ENCODE data around the gene KRTAP20-1. TPM values are rescaled to one million over a fixed set of nuclear protein-coding genes. Genes with fewer than 3 reads are reported as not detected.

The KRTAP20-1 gene
- total RNA-seq, 1 experiment from 2014 or later, result not detected

GRCh38 chr21:30623362-30623761, 7.1 kb downstream of the KRTAP20-1 start:
- Histone ChIP-seq H3K4me3 (no peak overlapping the region), H3K9me2 (ENCODE audit: insufficient read depth) (no peaks in the 10 kb centered on the region), H3K79me2 (ENCODE audit: low read depth) (no peaks in the 10 kb centered on the region), H3K4me1 (replicated peaks; ENCODE audit: insufficient read depth) (no peaks in the 10 kb centered on the region), H3K4me2 (no peak overlapping the region), H2AFZ (no peak overlapping the region), H4K20me1 (ENCODE audit: insufficient read depth) (no peaks in the 10 kb centered on the region), H3K36me3 (ENCODE audit: low read depth) (no peaks in the 10 kb centered on the region), H3F3A (ENCODE audit: insufficient read depth, low read depth) (no peaks in the 10 kb centered on the region), H3K27ac (no peak overlapping the region), H3K27me3 (ENCODE audit: insufficient read depth, low read depth) (no peaks in the 10 kb centered on the region), H3K9me3 (ENCODE audit: insufficient read depth, low read depth) (no peaks in the 10 kb centered on the region)
- no TSS peak for BruUV-seq (replicated peaks)
- TF ChIP-seq EZH2 (IDR thresholded peaks at IDR 0.05; ENCODE audit: low read depth), result no peak
- no peak for TF ChIP-seq CTCF (conservative IDR thresholded peaks at IDR 0.05)
- intact Hi-C loops (cut with micrococcal nuclease; ENCODE audit: unreplicated experiment), result no loop called here
- ChIA-PET CTCF (no interaction called here), POLR2A (ENCODE audit: unreplicated experiment) (no interaction called here)
- no peak for DNase-seq

- H3K4me3 ChIP-seq, result no peak overlapping the region
- H3K79me2 ChIP-seq (ENCODE audit: low read depth), result no peaks in the 10 kb centered on the region
- H3K4me2 ChIP-seq, result no peak overlapping the region
- no TSS peak for BruUV-seq (replicated peaks)
- H3K36me3 ChIP-seq (ENCODE audit: low read depth), result no peaks in the 10 kb centered on the region
- H3K9me3 ChIP-seq (ENCODE audit: insufficient read depth, low read depth), result no peaks in the 10 kb centered on the region
- H4K20me1 ChIP-seq (ENCODE audit: insufficient read depth), result no peaks in the 10 kb centered on the region
- TF ChIP-seq EZH2 (IDR thresholded peaks at IDR 0.05; ENCODE audit: low read depth) (no peak), CTCF (conservative IDR thresholded peaks at IDR 0.05) (no peak)
- no peak for DNase-seq
- ChIA-PET POLR2A (ENCODE audit: unreplicated experiment) (no interaction called here), CTCF (no interaction called here)
- H3K9me2 ChIP-seq (ENCODE audit: insufficient read depth), result no peaks in the 10 kb centered on the region
- no peaks in the 10 kb centered on the region for H3F3A ChIP-seq (ENCODE audit: insufficient read depth, low read depth)
- intact Hi-C loops (cut with micrococcal nuclease; ENCODE audit: unreplicated experiment), result no loop called here
- no peaks in the 10 kb centered on the region for H3K27me3 ChIP-seq (ENCODE audit: insufficient read depth, low read depth)
- no peak overlapping the region for H3K27ac ChIP-seq
- no peak overlapping the region for H2AFZ ChIP-seq
- H3K4me1 ChIP-seq (replicated peaks; ENCODE audit: insufficient read depth), result no peaks in the 10 kb centered on the region
Observed at GRCh38 chr21:30625449-30626165, 9.4 kb downstream of the KRTAP20-1 start.

GRCh38 chr21:30628109-30628508, 11.9 kb downstream of the KRTAP20-1 start:
- no peak for TF ChIP-seq EZH2 (IDR thresholded peaks at IDR 0.05; ENCODE audit: low read depth)
- TF ChIP-seq CTCF (conservative IDR thresholded peaks at IDR 0.05), result no peak
- H3K4me2 ChIP-seq, result no peak overlapping the region
- H4K20me1 ChIP-seq (ENCODE audit: insufficient read depth), result no peaks in the 10 kb centered on the region
- no peaks in the 10 kb centered on the region for H3K36me3 ChIP-seq (ENCODE audit: low read depth)
- no peaks in the 10 kb centered on the region for H3K27me3 ChIP-seq (ENCODE audit: insufficient read depth, low read depth)
- no TSS peak for BruUV-seq (replicated peaks)
- no peak for DNase-seq
- ChIA-PET POLR2A (ENCODE audit: unreplicated experiment) (no interaction called here), CTCF (no interaction called here)
- H3K27ac ChIP-seq, result no peak overlapping the region
- H3K9me3 ChIP-seq (ENCODE audit: insufficient read depth, low read depth), result no peaks in the 10 kb centered on the region
- H3K79me2 ChIP-seq (ENCODE audit: low read depth), result no peaks in the 10 kb centered on the region
- no peaks in the 10 kb centered on the region for H3K9me2 ChIP-seq (ENCODE audit: insufficient read depth)
- no peaks in the 10 kb centered on the region for H3F3A ChIP-seq (ENCODE audit: insufficient read depth, low read depth)
- H2AFZ ChIP-seq, result no peak overlapping the region
- no peaks in the 10 kb centered on the region for H3K4me1 ChIP-seq (replicated peaks; ENCODE audit: insufficient read depth)
- intact Hi-C loops (cut with micrococcal nuclease; ENCODE audit: unreplicated experiment), result no loop called here
- no peak overlapping the region for H3K4me3 ChIP-seq

All from PC-9 (cell line).